GM19351 (cell line): ENCODE data around the gene ZXDC.

Experiments used
- ATAC-seq: cut with Tn5 transposase; IDR thresholded peaks from one replicate; pipeline ENCODE4 v1.9.1; 2021; ENCODE audit warnings: mild to moderate bottlenecking, moderate library complexity; ENCODE audit not compliant: unreplicated experiment

The ZXDC gene

DNA sequence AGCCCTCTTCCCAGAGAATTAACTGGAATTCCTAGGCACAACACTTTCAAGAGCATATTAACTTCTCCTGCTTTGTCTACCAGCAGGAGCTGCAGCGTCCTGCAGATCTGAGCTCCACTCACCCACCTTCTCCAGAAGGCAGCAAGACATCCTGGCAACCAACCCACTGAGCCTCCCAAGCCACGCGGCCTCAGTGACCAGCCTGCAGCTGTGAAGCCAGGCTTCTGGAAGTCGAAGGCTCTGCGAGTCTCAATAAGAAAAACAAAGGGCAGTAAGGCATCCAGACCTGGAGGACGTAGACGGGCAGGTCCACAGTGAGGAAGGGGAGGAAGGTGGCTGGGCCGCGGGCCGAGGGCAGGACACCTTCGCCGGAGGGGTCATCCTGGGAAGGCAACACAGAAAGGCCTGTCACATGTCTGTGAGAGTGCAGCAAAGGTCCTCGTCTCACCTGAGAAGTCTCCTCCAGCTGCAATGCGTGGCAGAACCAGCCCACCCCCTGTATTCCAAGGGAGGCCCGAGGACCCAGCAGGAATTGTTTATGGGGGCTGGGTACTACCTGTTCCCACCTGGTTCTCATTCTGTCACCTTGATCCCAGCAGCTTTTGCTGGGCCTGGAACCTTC lies 36.2 kb downstream of the ZXDC start:
- ATAC-seq: no peak

DNA sequence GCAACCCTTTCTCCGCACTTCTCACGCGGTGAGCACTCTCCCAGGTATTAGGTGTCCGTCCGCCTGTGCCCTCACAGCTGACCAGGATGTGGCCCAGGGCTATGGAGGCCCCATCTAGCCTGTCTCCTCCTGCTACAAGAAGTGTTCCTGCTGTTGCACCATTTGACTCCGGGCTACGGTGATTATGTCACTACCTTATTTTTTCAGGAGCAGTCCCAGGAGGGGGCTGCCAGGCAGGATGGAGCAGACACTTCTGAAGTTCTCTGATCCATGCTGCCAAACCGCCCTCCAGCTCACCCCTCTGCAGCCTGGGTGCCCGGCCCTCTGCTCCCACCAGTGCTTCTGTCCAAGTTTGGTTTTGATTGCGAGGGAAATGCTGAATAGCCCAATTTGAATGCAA lies 36.9 kb downstream of the ZXDC start:
- ATAC-seq: no peak

DNA sequence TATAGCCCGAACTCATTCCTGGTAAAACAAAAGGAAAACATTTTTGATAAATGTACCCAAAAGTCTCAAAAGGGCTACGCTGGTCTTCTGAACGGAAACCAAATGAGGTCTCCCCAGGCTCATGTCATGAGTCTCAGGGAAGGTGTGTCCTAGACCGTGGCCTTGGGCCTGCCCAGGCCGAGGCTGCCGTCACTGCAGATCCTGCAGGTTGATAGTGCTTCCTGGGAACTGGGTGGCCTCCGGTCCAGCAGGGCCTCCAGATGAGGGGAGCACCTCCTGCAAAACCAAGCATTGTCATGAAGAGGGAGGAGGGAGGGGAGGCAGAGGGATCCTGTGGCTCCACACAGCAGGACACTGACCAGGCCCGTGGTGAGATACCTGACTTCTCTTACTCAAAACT lies 37.5 kb downstream of the ZXDC start:
- ATAC-seq: no peak

DNA sequence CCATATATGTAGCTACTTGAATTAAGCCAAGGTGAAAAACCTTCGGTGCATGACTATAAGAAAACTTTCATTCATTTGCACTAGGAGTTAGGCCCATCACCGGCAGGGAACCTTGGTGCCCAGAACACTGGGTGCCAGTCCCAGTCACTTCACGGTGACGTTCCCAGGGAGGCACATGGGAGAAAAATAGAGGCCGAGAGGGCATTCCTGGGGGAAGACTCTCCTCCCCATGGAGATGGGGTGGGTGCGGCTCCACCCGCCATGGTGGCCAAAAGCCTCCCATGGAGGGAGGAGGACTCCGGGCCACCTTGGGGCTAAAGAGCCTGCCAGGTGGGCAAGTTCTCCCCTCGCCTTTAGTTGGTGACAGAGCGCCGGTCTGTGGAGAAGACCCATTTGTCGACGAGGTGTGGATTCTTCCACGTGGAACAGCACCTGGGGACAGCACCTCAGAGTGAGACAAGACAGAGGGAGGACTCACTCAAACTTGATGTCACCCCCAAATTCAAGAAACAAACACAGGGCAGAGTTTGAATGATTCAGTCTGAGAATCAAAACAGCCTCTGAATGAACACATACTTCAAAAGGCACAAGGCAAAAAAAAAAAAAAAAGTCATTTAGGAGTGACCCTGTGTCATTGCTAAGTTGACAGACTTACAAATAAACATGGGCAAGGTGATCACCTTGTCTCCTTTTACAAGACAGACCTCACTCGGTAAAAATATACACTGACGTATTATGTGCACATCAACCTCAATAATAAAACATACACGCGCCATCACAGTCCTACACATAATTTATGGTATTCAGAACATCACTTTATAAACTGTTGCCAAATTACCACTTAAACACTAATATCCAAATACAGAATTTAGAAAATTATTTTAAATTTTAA lies 38.6 kb downstream of the ZXDC start:
- ATAC-seq: no peak

DNA sequence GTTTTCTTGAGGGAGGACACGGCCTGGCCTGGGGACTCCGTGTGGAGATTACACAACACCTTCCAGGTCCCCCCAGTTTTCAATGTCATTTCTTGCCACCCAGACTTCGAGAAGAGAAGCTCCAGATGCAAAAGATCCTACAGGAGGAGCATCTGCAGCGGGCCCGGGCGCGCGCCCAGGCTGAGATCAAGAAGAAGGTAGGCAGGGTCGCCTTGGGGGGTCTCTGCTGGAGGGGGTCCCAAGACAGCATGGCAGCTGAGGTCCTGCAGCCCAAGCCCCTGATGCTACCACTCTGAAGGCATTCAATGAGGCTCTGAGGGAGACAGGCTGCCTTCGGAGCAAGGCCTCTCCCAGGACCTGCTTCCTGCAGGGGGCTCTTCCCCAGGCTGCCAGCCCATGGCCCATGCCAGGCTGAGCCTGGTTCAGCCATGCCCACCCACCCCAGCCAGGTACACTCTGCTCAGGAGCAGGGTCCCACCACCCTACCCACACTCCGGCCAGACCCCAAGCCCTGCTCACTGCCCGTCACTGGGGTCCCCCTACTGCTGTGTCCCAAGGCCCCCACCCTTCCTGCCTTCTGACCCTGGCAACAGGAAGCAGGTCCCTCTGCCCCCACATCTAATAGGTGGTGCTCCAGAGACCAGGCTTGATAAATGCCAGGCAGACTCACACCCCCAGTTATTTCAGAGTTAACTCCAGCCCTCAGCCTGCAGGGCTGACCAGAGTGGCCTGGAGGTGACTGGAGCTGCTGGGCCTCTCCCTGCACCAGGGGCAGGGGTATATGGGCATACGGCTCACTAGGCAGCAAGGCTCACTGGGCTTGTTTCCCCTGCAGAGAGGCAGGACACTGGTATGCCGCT lies 40.0 kb downstream of the ZXDC start:
- ATAC-seq: no peak

DNA sequence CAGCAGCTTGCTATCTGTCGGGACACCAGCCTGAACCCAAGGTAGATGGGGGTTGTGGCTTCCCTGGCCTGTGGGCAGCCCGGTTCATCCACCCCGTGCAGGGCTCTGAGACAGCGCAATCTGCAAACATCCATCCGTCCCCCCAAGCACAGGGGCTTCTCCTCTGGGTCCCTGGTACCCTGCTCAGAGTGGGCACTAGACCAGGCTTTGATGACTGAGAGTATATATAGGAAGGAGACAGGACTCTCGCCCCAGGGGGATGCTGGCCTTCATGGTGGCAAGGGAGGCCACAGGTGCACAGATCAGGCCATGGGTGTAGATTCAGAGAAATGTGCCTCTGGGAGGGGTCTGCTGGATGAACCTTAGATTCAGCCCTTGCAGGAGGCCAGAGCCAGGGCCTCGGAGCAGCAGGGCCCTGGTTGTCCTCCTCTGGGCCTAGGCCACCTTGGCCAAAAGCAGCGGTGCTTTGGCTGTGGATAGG lies 40.7 kb downstream of the ZXDC start:
- ATAC-seq: no peak

DNA sequence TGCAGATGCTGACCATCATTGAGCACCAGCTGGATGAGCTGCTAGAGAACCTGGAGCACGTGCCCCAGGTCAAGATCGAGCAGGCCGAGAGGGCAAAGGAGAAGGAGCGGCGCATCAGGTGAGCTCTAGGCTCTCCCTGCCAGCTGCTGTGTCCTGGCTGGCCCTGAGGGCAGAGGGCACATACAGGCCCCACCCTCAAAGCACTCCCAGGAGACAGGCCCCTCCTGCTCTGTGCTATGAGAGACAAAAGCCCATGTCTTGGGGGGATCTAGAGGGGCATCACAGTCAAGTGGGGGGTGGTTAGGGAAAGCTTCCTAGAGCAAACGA lies 41.5 kb downstream of the ZXDC start:
- no peak for ATAC-seq

DNA sequence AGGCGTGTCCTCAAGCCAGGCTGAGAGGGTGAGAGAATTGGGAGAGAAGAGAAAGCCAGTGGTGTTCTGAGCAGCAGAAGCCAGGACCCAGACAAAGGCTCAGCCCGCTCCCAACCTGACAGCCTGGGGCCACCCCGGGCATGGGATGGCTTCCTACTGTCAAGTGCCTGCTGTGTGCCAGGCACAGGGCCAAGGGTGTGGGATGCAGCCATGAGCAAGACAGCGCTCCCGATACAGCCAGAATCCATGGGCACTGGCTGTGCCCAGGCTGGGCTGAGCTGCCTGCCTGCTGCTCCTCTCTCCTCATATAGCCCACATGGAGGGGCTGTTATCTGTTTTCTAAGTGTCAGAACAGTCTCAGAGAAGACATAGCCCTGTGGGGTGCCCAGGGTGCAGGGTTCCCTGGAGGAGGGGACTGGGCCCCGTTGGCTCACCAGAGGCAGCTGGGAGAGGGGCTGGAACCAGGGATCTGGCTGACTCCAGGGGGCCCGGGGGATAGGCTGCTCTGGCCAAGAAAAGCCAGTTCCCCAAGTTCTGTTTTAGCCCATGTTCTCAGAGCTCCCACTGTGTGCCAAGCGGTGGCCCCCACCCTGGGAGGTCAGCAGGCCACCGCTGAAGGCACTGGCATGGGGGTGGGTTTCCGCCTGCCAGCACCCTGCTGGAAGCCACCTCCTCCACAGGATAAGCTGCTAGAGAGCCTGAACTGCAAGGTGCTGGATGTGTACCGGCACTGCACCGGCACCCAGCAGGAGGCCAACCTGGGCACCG lies 42.0 kb downstream of the ZXDC start:
- no peak for ATAC-seq

DNA sequence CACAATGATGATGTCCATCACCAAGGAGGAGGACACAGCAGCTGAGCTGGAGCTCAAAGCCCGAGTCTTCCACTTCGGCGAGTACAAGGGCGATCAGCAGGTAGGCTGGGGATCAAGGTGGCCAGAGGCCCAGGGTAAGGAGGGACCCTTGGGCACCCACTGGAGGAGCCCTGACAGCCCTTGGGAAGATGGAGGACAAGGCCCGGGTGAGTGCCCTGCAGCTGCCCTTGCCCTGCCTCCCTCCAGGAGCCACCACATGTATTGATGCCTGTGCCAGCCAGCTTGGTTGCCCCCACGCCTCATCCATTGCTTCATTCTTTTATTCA lies 42.6 kb downstream of the ZXDC start:
- ATAC-seq: no peak

DNA sequence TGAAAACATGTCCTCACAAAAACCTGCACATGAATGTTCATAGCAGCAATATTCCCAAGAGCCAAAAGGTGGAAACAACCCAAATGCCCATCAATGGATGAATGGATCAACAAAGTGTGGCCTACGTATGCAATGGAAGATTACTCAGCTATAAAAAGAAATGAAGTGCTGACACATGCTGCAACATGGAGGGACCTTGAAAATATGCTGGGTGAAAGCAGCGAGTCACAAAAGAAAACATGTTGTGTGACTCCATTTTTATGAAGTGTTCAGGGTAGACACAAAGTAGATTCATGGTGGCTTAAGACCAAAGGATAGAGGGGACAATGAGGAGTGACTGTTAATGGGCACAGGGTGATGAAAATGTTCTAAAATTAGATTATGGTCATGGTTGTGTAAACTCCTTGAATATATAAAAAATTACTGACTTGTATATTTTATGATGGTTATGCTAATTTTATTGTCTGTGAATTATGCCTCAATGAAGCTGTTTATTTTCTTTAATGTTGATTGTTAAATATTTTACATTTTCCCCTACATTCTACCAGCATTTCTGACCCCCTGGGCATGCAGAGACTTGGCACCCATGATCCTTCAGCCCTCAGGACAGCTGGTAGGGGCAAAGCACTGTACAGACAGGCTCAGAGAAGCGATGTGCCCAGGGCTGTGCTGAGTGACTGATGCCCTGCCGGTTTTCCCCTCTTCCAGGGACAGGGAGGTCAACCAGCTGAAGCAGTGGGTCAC lies 43.2 kb downstream of the ZXDC start:
- no peak for ATAC-seq

DNA sequence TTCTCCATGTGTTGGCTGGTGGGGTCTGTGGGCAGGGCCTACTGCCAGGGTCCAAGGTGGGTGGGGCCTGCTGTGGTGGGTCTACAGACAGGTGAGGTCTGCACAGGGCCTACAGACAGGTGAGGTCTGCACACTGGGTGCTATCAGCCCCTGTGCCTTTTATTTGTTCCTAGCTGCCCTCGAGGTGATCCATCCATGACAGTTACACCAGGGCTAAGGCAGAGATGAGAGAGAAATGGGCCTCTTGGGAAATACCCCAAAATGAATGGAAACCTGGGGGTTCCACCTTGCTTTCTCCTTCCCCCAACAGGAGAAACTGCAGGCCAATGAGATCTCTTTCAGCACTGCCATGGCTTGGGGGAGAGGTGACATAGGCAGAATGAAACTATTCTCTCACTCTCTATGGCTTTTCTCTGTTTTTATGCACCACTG lies 44.6 kb downstream of the ZXDC start:
- peak; percentile 71 for ATAC-seq

DNA sequence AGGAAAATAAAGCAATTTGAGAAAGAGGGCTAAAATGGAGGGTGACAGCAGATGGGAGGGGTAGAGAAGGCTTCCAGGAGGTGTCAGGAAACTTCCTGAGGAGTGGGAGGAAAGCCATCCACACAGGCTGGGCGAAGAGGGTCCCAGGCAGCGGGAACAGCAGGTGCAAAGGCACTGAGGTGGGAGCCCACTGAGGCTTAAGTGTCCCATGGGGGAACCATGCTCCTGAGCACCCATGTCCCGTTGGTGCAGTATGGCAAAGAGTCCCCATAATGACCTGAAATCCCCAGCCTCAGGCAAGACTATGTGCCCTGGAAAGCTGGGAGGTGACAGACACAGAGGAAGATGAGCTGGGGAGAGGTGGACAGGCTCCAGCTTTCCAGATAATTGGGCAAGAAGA lies 50.9 kb downstream of the ZXDC start:
- no peak for ATAC-seq

DNA sequence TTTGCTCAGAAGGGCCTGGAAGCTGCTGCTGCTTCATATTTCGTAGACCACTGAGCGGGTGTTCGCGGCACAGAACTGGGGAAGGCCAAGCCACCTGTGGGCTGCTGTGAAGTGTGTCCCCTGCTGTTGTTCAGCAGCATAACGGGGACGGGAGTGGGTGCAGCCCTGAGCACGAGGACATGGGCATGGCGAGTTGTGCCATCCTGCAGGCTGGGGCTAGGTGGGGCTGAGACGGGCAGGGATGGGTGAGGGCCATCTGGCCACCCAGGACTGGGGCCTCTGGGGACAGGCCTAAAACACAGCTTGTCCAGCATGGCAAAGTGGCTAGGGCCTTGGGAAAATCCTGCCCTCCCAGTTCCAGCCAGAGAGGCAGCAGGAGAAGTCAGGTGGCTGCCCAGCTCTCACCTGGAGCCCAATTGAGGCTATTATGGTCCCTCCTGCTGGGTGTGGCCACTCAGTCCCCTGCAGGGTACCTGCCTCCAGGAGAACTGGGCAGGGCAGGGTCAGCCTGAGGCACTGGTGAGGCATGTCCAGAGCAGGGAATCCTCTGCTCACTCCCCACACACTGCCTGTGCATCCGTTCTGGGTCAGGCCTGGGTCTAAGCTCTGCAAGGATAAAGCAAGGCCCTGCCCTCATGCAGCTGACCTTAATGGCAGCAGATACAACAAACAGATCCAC lies 51.5 kb downstream of the ZXDC start:
- ATAC-seq: no peak

DNA sequence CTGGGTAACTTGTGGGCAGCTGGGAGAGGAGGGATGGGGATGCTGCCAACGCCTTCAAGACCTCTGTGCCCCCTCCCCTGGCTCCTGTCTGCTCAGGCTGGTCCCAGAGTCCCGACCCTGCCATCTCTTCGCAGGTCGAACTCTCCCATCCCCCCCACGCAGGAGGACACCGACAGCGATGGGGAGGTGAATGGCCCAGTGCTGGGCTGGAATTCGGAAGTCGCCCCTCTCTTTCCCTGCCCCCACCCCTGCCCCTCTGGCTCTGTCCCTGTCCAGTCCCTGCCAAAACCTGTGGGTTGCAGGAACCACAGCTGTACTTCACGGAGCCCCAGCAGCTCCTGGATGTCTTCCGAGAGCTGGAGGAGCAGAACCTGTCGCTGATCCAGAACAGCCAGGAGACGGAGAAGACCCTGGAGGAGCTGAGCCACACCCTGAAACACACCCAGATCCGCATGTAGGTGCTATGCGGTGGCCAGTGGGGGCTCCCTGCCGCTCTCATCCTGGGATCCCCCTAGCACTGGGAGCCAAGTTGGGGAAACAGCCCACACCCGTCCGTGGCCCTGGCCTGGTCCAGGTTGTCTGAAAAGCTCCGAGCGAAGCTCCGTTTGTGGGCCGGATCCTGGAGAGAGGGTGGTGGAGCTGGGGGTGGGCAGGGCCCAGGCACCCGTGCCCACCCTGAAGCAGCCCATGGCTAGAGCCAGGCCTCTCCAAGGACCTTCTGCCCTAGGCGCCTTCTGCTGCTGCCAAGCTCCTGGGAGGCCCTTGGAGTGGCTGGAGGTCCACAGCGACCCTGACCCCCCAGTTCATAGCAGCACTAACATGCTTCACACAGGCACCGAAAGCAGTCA lies 52.3 kb downstream of the ZXDC start:
- ATAC-seq: no peak

DNA sequence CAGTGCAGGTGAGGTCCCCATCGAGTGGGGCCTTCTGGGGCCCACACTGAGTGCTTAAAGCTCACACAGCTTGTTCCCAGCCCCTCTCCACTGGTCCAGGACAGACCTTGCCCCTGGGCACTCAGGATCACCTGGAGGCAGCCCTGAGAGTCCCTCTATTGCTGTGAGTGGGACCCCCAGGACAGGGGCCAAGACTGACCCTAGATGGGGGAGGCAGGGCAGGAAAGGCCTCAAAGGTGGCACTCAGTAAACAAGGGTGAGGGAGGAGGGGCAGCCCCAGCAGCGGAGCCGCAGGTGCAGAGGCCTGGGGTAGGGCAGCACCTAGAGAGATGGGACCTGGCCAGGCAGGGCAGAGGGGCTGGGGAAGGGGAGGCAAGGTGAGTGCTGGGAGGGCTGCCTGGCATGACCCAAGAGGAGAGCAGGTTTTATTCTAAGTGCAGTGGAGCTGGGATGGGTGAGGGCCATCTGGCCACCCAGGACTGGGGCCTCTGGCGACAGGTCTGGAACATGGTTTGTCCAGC lies 53.1 kb downstream of the ZXDC start:
- no peak for ATAC-seq

DNA sequence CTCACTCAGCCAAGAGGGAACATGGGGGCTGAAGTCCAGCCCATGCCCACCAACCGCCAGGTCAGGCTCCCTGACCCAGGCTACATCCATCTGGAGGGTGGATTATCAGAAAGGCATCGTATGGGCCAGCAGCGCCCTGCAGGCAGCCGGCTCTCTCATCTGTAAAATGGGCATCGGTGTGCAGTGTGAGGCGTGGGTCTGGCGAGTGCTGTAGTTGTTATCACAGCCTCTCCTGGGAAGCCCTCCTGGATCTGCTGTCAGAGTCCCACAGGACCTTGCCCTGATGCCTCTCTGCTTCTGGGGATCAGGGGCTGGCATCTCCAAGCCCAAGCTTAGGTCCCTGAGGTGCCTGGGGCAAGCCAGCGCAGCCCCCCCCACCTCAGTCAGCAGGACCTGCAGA lies 53.6 kb downstream of the ZXDC start:
- no peak for ATAC-seq

DNA sequence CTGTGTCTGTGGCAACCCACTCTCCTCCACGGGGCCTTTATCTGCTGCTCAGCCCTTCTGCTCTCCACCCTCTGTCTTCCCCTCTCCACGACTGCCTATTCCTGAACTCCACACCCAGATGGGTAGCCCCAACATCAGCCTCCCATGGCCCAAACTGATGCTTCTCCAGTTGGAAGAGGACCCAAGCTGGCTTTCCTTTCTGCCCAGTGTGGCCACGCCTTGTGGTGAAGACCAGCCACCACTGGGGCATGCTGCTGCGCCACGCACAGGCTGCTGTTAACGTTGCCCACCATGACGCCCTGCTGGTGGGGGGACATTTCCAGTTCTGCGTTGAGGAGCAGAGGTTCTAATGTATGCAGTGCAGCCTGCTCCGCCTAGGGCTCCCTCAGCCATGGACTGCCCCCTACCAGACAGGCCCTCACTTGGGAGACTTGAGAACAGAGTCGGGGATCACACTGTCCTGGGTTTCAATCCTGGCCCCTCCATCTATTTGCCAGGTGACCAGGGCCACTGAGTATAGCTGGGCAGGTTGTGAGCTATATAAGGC lies 54.0 kb downstream of the ZXDC start:
- ATAC-seq: no peak
